HG03095 (cell line): ENCODE results near the gene TBX10.

ENCODE experiments used
- ATAC-seq: cut with Tn5 transposase; IDR thresholded peaks from one replicate; pipeline ENCODE4 v1.9.1; 2021; ENCODE audit warnings: moderate library complexity; ENCODE audit not compliant: unreplicated experiment

TBX10 gene

GRCh38 chr11:67617243-67617953 is 22.2 kb downstream of the TBX10 start:
- ATAC-seq = no peak

GRCh38 chr11:67616431-67617242 is 22.9 kb downstream of the TBX10 start:
- ATAC-seq = no peak

- ATAC-seq = no peak
These were observed 23.7 kb downstream of the TBX10 start for GRCh38 chr11:67615728-67616430.

- ATAC-seq = no peak
These were observed 24.5 kb downstream of the TBX10 start for GRCh38 chr11:67614730-67615714.

GRCh38 chr11:67613960-67614715 is 25.4 kb downstream of the TBX10 start:
- ATAC-seq = peak; percentile 79

- ATAC-seq = no peak
These were observed 26.1 kb downstream of the TBX10 start for GRCh38 chr11:67613313-67613959.

- no peak for ATAC-seq
These were observed 26.8 kb downstream of the TBX10 start for GRCh38 chr11:67612751-67613150.

GRCh38 chr11:67611704-67612587 is 27.6 kb downstream of the TBX10 start:
- no peak for ATAC-seq

GRCh38 chr11:67611165-67611564 is 28.4 kb downstream of the TBX10 start:
- ATAC-seq = no peak

- ATAC-seq = no peak
These were observed 29.2 kb downstream of the TBX10 start for GRCh38 chr11:67610302-67610868.

- no peak for ATAC-seq
These were observed 30.2 kb downstream of the TBX10 start for GRCh38 chr11:67609316-67609715.

- no peak for ATAC-seq
These were observed 31.1 kb downstream of the TBX10 start for GRCh38 chr11:67608486-67608885.

- no peak for ATAC-seq
These were observed 32.1 kb downstream of the TBX10 start for GRCh38 chr11:67607507-67607906.

GRCh38 chr11:67606492-67607295 is 32.9 kb downstream of the TBX10 start, which contains the start of gene NDUFV1:
NDUFV1 (plus strand) TSS chr11:67606936; CDS start chr11:67607005, 69 bp downstream.
- peak; percentile 92 for ATAC-seq

- ATAC-seq = no peak
These were observed 33.5 kb downstream of the TBX10 start for GRCh38 chr11:67606093-67606491.

- ATAC-seq = no peak
These were observed 34.1 kb downstream of the TBX10 start for GRCh38 chr11:67605231-67606011.
